ENCODE results near the gene PDE9A. TPM values are rescaled to one million over a fixed set of nuclear protein-coding genes. Genes with fewer than 3 reads are reported as not detected.

The PDE9A gene
- total RNA-seq, 1 experiment from 2014 or later: not detected

DNA sequence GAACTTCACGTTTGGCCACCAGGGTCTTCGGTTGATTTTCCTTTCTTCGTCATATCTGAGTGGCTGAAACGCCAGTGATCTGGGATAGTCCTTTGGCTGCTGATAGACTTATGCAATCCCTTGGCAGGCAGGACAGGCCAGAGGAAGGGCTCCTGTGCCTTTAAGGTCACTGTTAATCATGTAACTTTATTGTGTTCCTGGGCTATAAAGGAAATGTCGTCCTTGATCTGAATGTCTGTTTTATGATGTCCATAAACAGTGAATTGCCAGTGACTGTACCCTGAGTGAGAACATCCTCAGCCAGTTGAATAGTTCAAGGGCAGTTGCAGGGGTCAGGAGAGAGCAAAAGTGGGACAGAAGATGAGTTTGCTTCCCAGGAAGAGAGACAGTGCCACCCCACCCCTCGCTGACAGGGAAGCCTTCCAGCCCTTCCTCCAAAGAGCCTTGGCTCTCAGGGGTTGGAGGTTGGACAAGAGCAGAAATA is 68.0 kb downstream of the PDE9A start:
- peak; percentile 17 for DNase-seq
- no peaks in the 10 kb centered on the region for H3K36me3 ChIP-seq
- H3K9me3 ChIP-seq: no peaks in the 10 kb centered on the region
- no peak overlapping the region for H3K4me3 ChIP-seq
- no peaks in the 10 kb centered on the region for H3K27me3 ChIP-seq

DNA sequence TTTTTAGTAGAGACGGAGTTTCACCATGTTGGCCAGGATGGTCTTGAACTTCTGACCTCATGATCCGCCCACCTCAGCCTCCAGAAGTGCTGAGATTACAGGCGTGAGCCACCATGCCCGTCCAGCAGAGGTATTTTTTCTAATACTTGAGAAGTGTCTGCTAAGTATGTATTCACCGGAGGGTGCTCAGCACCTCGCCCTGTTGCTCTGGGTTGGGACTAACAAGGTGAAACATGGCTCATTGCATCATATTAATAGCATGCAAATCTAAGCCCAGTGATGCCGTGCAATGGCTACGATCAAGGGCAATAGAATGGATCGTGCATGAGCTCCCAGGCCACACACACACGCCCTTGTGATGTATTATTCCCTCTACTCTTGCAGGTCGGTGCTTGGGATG is 68.7 kb downstream of the PDE9A start:
- Histone ChIP-seq H3K4me3 (no peak overlapping the region), H3K36me3 (no peaks in the 10 kb centered on the region), H3K9me3 (no peaks in the 10 kb centered on the region), H3K27me3 (no peaks in the 10 kb centered on the region)
- no peak for DNase-seq

DNA sequence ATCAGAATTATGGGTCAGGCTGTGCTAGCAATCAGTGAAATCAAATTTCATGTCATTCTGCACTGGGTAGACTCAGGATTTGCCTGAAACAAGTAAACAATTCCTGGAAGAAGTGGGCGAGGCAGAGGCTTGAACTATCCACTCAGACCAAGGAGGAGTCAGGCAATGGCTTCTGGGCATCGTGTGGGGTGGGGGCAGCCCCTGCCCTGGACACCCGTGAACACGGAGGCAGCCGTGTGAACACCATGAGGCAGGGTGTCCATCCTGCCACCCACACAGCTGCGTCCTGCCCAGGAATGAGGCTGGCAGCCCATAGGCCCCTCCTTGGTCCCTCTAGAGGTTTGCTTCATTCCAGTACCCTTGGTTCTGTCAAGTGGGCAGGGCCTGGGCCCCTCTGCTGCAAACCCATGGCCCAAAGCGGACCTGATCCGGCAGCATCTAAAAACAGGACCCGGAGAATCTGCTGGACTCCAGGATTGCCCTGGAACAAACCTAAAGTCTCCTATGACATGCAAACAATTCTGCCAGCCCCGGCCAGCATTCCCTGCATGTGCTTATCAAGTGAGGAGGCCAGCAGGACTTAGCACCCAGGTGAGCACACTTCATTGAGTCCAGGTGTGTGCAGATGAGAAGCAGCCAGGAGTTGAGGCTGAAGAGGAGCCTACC is 69.5 kb downstream of the PDE9A start:
- Histone ChIP-seq H3K27me3 (peaks cover 3% of the 10 kb centered on the region; the same call in 1 of the 2 replicates), H3K4me3 (no peak overlapping the region), H3K36me3 (no peaks in the 10 kb centered on the region), H3K9me3 (no peaks in the 10 kb centered on the region)
- DNase-seq: no peak

DNA sequence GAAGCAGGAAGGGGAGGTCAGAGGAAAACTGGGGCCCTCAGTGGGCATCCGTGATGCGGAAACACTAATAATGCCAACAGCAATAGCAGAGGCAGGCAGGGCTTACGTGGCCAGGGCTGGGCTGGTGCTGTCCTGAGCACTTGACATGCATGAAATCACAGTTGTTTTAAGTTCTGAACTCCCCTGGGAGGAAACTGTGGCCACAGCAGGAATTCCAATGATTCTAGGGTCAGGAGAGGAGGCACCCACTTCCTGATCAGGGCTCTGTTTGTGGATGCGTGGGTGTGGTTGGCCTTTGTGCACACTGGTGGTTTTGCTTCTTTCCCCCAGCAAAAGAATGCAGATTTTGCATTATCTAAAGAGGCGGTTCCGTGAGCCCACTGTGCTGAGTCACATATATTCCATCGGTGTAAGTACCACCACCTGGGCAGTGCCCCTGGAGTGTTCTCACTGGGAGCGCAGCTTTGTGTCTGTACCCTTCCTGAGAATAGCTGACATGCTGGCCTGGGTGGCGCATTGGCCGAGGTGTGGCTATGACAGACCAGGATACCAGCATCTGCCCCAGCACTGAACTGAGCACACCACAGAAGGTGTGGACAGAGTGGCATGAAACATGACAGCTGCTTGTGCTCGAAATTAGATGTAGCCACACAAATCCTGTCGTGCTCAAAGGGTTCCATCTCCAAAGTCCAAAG is 71.0 kb downstream of the PDE9A start:
- Histone ChIP-seq H3K27me3 (peaks cover 7% of the 10 kb centered on the region), H3K36me3 (no peaks in the 10 kb centered on the region), H3K4me3 (no peak overlapping the region), H3K9me3 (peaks cover 4% of the 10 kb centered on the region)
- DNase-seq: peak; percentile 78

DNA sequence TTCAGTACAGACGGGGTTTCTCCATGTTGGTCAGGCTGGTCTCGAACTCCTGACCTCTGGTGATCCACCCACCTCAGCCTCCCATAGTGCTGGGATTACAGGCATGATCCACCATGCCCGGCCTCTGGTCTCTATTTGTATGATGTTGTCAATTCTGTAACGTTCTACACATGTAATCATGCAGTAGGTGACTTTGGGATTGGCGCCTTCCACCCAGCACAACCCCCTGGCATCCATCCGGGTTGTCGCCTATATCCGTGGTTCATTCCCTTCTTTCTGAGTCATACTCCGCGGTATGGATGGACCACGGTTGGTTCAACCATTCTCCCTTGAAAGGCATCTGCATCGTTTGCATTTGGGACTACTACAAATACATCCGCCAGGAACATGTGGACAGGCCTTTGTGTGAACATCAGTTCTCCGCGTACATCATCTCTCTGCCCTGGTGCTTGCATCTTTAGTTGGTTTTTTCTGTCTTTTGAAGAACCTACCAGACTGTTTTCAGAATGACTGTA is 72.1 kb downstream of the PDE9A start:
- no peak overlapping the region for H3K4me3 ChIP-seq
- H3K36me3 ChIP-seq: no peaks in the 10 kb centered on the region
- H3K9me3 ChIP-seq: peaks cover 5% of the 10 kb centered on the region
- peaks cover 7% of the 10 kb centered on the region for H3K27me3 ChIP-seq
- DNase-seq: no peak

DNA sequence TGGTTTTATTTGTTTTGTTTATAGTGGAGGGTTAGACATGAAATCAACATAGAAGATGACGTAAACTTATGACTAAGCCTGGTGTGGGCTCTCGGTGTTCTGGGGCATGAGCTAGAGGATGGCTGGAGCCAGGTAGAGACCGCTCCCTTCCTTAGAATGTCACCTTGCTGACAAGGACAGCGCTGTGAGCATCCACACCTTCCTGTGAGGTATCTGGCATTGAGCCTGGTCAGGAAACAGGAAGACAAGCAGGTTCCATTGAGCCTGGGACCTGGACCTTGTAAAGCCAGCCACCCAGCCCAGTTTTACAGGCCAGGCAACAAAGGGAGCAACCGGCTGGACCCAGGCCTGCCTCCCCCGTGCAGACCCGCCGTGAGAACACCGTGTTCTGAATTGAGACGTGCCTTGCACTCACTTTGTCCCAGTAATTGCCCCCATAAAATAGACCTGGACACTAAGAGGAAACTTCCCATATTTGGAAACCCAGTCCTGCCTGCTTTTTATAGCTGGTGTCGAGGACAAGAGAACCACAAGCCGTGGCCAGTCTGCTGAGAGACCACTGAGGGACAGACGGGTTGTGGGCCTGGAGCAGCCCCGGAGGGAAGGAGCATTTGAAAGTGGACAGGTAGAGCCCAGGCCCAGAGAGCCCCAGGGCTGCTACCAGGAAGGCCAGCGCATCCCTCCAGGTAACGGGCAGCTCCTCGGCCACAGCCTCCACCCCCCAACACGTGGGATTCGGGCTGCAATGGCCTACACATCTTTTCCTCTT is 78.0 kb downstream of the PDE9A start:
- Histone ChIP-seq H3K27me3 (peaks cover 7% of the 10 kb centered on the region), H3K36me3 (no peaks in the 10 kb centered on the region), H3K9me3 (peaks cover 5% of the 10 kb centered on the region), H3K4me3 (no peak overlapping the region)
- no peak for DNase-seq

DNA sequence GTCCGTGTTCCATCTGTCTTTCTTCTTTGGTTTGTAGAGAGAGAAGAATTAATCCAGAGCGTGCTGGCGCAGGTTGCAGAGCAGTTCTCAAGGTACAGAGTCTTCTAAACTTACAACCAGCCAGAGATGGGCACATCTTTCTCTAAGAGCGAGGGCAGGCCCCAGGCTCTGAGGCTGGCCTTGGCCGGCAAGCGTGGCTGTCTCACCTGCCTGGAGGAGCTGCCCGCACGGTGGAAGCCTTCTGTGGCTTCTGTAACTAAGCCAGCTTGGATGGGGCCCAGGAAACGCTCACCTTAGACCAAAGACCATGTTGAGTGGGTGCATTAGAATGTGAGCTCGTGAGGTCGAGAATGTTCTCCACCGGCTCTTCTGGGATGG is 78.6 kb downstream of the PDE9A start:
- DNase-seq: no peak
- Histone ChIP-seq H3K27me3 (peaks cover 7% of the 10 kb centered on the region), H3K36me3 (no peaks in the 10 kb centered on the region), H3K9me3 (peaks cover 5% of the 10 kb centered on the region), H3K4me3 (no peak overlapping the region)

DNA sequence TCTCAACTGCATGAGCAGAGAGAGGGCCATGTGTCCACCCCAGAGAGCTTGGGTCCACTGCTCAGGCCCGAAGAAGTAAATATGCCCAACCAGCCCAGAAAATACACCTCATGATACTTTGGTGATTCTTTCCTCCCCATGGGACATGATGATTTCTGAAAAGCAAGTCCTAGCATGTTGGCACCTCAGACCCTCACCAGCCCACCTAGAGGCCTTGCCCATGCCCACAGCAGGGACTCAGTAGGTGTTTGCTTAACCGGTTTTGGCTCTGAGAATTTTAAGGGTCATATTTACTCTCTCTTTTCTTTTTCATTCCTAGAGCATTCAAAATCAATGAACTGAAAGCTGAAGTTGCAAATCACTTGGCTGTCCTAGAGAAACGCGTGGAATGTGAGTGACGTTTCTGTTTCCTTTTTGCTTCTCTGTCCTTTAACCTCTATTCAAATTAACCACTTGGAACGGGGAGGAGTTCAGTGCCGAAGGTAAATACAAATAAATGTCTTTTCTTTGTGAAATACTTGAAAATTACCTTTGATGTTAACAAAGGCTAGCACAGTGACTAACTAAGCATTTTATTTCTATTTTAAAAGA is 79.7 kb downstream of the PDE9A start:
- H3K4me3 ChIP-seq: no peak overlapping the region
- DNase-seq: no peak
- peaks cover 2% of the 10 kb centered on the region for H3K27me3 ChIP-seq

DNA sequence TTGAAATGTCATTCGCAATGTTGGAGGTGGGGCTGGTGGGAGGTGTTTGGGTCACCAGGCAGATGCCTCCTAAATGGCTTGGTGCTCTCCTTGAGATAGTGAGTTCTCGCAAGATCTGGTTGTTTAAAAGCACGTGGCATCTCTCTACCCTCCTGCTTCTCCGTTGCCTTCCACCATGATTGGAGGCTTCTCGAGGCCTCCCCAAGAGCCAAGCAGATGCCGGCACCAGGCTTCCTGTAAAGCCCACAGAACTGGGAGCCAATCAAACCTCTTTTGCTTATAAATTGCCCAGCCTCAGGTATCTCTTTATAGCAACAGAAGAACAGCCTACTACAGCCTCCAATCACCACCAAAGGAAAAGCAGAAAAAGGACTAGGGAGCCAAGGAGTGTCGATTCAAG is 80.5 kb downstream of the PDE9A start:
- Histone ChIP-seq H3K36me3 (no peaks in the 10 kb centered on the region), H3K27me3 (peaks cover 2% of the 10 kb centered on the region), H3K4me3 (no peak overlapping the region), H3K9me3 (peaks cover 5% of the 10 kb centered on the region)
- DNase-seq: no peak

More for the DNA sequence above, 79.7 kb downstream of the PDE9A start:
- Histone ChIP-seq H3K9me3 (peaks cover 5% of the 10 kb centered on the region), H3K36me3 (no peaks in the 10 kb centered on the region)

DNA sequence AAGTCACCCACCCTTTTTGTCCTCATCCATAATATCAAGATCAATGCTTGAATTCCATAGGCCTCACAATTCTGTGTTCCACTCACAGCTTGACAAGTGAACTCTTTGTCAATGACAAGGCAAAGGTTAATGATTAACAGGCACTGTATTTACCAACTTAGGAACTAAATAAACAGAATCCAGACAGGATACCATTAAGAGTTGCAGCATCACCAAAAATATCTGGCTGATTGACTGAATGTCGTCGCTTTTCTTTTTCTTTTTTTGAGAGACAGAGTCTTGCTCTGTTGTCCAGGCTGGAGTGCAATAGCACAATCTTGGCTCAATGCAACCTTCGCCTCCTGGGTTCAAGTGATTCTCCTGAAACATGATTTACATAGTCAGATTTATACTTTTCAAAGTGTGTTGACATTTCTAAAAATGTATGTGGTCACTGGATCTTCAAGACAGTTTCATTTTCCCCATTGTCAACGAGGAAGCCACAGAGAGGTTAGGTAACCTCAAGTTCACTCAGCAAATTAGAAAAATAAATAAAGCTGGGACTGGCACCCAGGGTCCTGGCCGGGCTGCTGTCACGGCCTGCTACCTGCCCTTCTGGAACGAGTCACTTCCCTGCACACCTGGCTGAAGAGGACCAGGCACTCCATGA is 81.0 kb downstream of the PDE9A start:
- Histone ChIP-seq H3K36me3 (no peaks in the 10 kb centered on the region), H3K4me3 (no peak overlapping the region), H3K27me3 (no peaks in the 10 kb centered on the region), H3K9me3 (peaks cover under 1% of the 10 kb centered on the region; the same call in 1 of the 2 replicates)
- DNase-seq: no peak

DNA sequence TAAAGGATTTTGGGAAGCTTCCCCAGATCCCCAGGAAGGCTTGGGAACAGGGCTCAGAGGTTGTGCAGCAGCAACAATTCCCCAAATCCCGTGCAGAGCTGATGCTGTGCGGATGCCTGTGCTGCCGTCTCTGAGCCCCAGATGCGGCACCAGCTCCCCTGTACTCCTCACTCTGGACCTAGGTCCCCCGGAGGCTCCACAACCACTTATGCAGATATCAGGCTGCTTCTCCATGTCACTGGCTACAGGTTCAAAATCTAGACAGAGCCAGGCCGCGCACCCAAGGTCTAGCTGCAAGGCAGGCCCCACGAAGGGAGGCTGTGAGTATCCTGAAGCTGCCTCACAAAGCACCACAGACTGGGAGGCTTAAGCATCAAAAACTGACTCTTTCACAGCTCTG is 81.6 kb downstream of the PDE9A start:
- Histone ChIP-seq H3K27me3 (no peaks in the 10 kb centered on the region), H3K4me3 (no peak overlapping the region), H3K9me3 (no peaks in the 10 kb centered on the region), H3K36me3 (no peaks in the 10 kb centered on the region)
- DNase-seq: no peak

DNA sequence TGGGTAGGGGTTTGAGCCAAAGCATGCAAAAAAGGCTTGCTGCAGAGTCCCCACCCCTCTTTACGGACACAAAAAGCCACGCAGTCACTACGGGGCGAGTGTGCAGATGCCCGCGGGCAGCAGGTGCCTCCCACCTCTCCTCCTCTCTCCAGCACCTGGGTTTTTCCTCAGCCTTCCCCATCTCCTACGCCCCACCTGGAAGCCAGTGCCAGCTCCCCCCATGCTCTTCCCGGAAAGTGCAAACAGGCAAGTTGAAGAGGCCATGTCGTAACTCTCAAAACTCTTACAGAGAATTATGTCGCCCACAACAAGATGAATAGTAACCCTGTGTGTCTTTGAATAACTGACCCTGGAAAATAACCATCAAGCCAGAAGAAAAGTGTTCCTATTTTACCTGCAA is 82.5 kb downstream of the PDE9A start:
- H3K4me3 ChIP-seq: no peak overlapping the region
- no peak for DNase-seq
- H3K9me3 ChIP-seq: no peaks in the 10 kb centered on the region
- no peaks in the 10 kb centered on the region for H3K36me3 ChIP-seq
- no peaks in the 10 kb centered on the region for H3K27me3 ChIP-seq

DNA sequence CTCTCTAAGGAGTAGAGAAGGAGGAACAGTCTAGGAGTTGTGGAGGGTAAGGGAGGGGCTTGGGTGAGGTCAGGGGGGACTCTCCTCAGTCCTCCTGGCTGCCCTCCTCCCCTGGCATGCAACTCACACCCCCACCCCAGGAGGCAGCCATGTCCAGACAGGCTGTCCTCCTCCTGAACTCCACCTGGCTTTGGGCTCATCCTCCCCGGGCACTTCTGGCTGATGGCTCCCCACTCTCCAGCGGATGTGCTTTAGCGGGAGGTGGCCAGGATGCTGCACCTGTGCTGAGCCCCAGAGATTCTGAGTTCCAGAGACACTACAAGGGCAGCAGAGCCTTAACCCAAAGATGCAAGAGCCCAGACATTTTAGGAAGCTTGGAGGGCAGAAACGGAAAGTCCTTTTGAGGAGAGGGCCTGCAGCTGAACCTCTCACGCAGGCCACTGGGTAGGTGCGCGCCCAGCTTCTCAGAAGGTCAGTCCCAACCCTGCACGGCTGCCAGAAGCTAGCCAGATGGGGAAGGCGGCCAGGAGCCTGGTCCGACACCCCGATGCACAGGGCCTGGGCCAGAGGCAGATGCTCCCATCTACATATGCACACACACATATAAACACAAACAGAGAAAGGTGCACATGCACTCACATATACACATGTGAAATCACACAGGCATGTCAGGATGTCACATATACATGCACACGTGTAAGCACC is 83.4 kb downstream of the PDE9A start:
- Histone ChIP-seq H3K9me3 (no peaks in the 10 kb centered on the region), H3K36me3 (no peaks in the 10 kb centered on the region), H3K27me3 (no peaks in the 10 kb centered on the region), H3K4me3 (no peak overlapping the region)
- DNase-seq: no peak

DNA sequence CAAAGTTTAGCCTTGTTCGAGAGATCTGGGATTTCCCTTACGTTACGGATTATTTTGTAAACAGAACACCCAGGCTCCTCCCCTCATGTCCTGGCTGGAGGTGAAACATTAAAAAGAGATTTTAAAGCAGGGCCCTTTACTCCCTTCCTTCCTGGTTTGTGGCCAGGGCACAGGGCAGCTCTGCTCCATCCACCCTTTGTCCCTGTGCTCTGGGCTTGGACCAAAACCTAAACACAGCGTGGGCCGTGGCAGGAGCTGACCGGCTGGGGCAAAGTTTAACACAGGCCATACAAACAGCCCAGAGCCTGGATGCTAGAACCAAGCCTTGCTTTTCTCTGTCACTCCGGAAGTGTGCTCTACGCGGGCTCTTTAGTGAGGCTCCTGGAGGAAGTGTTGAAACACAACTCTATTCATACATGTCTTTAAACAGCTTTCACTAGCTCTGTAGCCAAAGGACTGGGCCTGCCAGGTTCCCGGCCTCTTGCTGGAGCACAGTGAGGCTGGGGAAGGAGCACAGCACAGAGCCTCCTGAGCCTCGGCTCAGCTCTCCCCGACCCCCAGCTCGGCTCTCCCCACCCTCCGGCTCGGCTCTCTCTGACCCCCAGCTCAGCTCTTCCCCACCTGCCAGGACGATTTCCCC is 84.7 kb downstream of the PDE9A start:
- no peak for DNase-seq
- no peaks in the 10 kb centered on the region for H3K9me3 ChIP-seq

DNA sequence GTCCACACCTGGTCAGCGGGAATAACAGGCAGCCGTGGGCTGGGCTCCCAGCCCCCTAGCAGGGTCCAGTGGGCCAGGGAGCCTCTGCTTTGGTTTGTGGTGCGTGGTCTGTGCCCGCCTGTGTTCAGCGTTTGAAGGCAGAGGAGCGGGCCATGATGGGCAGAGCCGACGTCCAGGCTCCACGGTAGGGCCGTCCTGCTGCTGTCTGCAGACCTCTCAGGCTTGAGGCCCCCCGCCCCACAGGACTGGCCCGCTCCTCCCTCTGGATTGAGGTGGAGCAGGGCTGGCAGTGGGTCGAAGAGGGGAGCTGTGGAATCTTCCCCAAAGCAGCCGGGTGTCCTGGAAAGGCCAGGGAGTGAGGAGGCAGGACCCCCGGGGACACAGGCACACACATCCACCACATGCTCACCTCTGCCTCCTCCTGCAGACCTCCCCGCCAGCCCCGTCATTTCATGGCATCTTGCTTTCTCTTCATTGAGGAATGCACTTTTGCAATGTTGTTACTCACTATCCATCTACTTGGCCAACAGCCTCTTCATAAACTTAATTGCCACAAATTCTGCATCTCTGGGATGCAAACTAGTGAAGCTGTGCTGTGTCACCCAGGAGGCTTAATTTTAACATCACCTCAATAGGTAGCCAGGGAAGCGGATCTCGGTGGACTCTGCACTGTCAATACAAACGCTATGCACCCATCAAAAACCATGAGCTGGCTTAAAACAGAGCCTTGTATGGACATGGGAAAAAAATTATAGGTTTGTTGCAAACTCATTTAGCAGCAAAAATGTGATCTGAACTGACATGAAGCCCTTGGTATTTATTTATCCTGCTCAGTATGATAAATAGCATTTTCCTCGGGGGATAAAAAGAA is 85.9 kb downstream of the PDE9A start:
- Histone ChIP-seq H3K36me3 (no peaks in the 10 kb centered on the region), H3K27me3 (no peaks in the 10 kb centered on the region; the same call in 1 of the 2 replicates), H3K9me3 (no peaks in the 10 kb centered on the region), H3K4me3 (no peak overlapping the region)
- no peak for DNase-seq

More for the DNA sequence above, 84.7 kb downstream of the PDE9A start:
- Histone ChIP-seq H3K4me3 (no peak overlapping the region), H3K36me3 (no peaks in the 10 kb centered on the region), H3K27me3 (no peaks in the 10 kb centered on the region)
